GM19193 (cell line): ENCODE results near the gene RABAC1.

ENCODE experiments used
- POLR2A ChIP-seq: IDR thresholded peaks from 4 replicates; pipeline ENCODE4 v1.6.1; 2011; ENCODE audit not compliant: insufficient read depth, insufficient read length; ENCODE audit errors: extremely low read depth

Gene RABAC1

GRCh38 chr19:41910240-41910991, 48.7 kb downstream of the RABAC1 start:
- no peak for TF ChIP-seq POLR2A

GRCh38 chr19:41909706-41910105, 49.4 kb downstream of the RABAC1 start:
- TF ChIP-seq POLR2A, result no peak

GRCh38 chr19:41908724-41909464, 50.2 kb downstream of the RABAC1 start:
- TF ChIP-seq POLR2A, result no peak

GRCh38 chr19:41907994-41908615, 51.0 kb downstream of the RABAC1 start:
- TF ChIP-seq POLR2A, result no peak

GRCh38 chr19:41906916-41907680, 52.0 kb downstream of the RABAC1 start:
- no peak for TF ChIP-seq POLR2A
